ENCODE data around the gene AKT2.
A peak's percentile ranks its signal among the peaks of the same experiment; 100 is the strongest.

The AKT2 gene

GRCh38 chr19:40285353-40286234 is 449 bp upstream of the AKT2 start:
- H3K27ac ChIP-seq (ENCODE audit: insufficient read depth in 1 of 2, low read depth in 1 of 2, low read length in 2 of 2, poor library complexity in 1 of 2, severe bottlenecking in 2 of 2) = peak overlapping the region; percentile 74 to 92
- peaks cover 0 to 13% (median 5%) of the 10 kb centered on the region in 4 experiments for H3K36me3 ChIP-seq (ENCODE audit: control insufficient read depth in 4 of 4, insufficient read depth in 4 of 4, low read length in 3 of 4)
- POLR2A ChIA-PET = interaction anchor here (0.6 kb wide), 2 partner anchors 39 to 493 kb away, joined by 3 read pairs; no protein-coding TSS in a partner anchor
- WGBS (ENCODE audit: insufficient coverage) = 6% methylated on average over 32 of the region's 42 CpGs
- CTCF ChIA-PET = interaction anchor here (1.0 to 1.5 kb wide), 2 partner anchors 19 to 117 kb away, joined by 4 read pairs; no protein-coding TSS in a partner anchor
- DNase-seq = peak; percentile 100
- H3K4me1 ChIP-seq (ENCODE audit: control extremely low read depth in 1 of 4, control insufficient read depth in 4 of 4, insufficient read depth in 4 of 4, low read length in 3 of 4) = peaks cover 5 to 41% (median 34%) of the 10 kb centered on the region in 4 experiments
- peak overlapping the region in 6 of 7 experiments; percentile 29 to 94 (median 79) for H3K4me3 ChIP-seq (ENCODE audit: control insufficient read depth in 1 of 7, extremely low read depth in 1 of 7, insufficient read depth in 4 of 7, low read depth in 2 of 7, low read length in 6 of 7)
- no peaks in the 10 kb centered on the region for H3K27me3 ChIP-seq (replicated peaks in 2 of 5; ENCODE audit: control insufficient read depth in 4 of 5, insufficient read depth in 5 of 5, low read length in 4 of 5)
- H3K9me3 ChIP-seq (ENCODE audit: control extremely low read depth in 1 of 5, control insufficient read depth in 4 of 5, insufficient read depth in 2 of 5, low read depth in 1 of 5, low read length in 4 of 5) = no peaks in the 10 kb centered on the region

- Histone ChIP-seq H3K27ac (ENCODE audit: insufficient read depth in 1 of 2, low read depth in 1 of 2, low read length in 2 of 2, poor library complexity in 1 of 2, severe bottlenecking in 2 of 2) (peak overlapping the region; percentile 85 to 92), H3K4me1 (ENCODE audit: control extremely low read depth in 1 of 4, control insufficient read depth in 4 of 4, insufficient read depth in 4 of 4, low read length in 3 of 4) (peaks cover 5 to 55% (median 49%) of the 10 kb centered on the region in 4 experiments), H3K4me3 (ENCODE audit: control insufficient read depth in 1 of 7, extremely low read depth in 1 of 7, insufficient read depth in 4 of 7, low read depth in 2 of 7, low read length in 6 of 7) (peak overlapping the region; percentile 65 to 97 (median 84)), H3K9me3 (ENCODE audit: control extremely low read depth in 1 of 5, control insufficient read depth in 4 of 5, insufficient read depth in 2 of 5, low read depth in 1 of 5, low read length in 4 of 5) (no peaks in the 10 kb centered on the region), H3K27me3 (replicated peaks in 2 of 5; ENCODE audit: control insufficient read depth in 4 of 5, insufficient read depth in 5 of 5, low read length in 4 of 5) (no peaks in the 10 kb centered on the region), H3K36me3 (ENCODE audit: control insufficient read depth in 4 of 4, insufficient read depth in 4 of 4, low read length in 3 of 4) (peaks cover 0 to 15% (median 5%) of the 10 kb centered on the region in 4 experiments)
- WGBS (ENCODE audit: insufficient coverage) = no CpG with 5 or more reads among the region's 4 CpGs
- ChIA-PET POLR2A (no interaction called here), CTCF (interaction anchor here (1.8 kb wide), 1 partner anchor 9 kb away, joined by 4 read pairs; no protein-coding TSS in a partner anchor)
- DNase-seq = no peak
Observed at GRCh38 chr19:40284251-40284500, 969 bp downstream of the AKT2 start.

GRCh38 chr19:40283414-40284250 is 1.5 kb downstream of the AKT2 start:
- no peak for DNase-seq
- Histone ChIP-seq H3K4me3 (ENCODE audit: control insufficient read depth in 1 of 7, extremely low read depth in 1 of 7, insufficient read depth in 4 of 7, low read depth in 2 of 7, low read length in 6 of 7) (peak overlapping the region; percentile 65 to 97 (median 84)), H3K4me1 (ENCODE audit: control extremely low read depth in 1 of 4, control insufficient read depth in 4 of 4, insufficient read depth in 4 of 4, low read length in 3 of 4) (peaks cover 5 to 60% (median 54%) of the 10 kb centered on the region in 4 experiments), H3K27me3 (replicated peaks in 2 of 5; ENCODE audit: control insufficient read depth in 4 of 5, insufficient read depth in 5 of 5, low read length in 4 of 5) (no peaks in the 10 kb centered on the region), H3K27ac (ENCODE audit: insufficient read depth in 1 of 2, low read depth in 1 of 2, low read length in 2 of 2, poor library complexity in 1 of 2, severe bottlenecking in 2 of 2) (peak overlapping the region; percentile 85 to 92), H3K9me3 (ENCODE audit: control extremely low read depth in 1 of 5, control insufficient read depth in 4 of 5, insufficient read depth in 2 of 5, low read depth in 1 of 5, low read length in 4 of 5) (no peaks in the 10 kb centered on the region), H3K36me3 (ENCODE audit: control insufficient read depth in 4 of 4, insufficient read depth in 4 of 4, low read length in 3 of 4) (peaks cover 0 to 15% (median 5%) of the 10 kb centered on the region in 4 experiments)
- WGBS (ENCODE audit: insufficient coverage) = 62% methylated on average over 8 of the region's 12 CpGs
- CTCF ChIA-PET = interaction anchor here (1.8 kb wide), 1 partner anchor 9 kb away, joined by 4 read pairs; no protein-coding TSS in a partner anchor
- POLR2A ChIA-PET = no interaction called here

GRCh38 chr19:40282920-40283319 is 2.2 kb downstream of the AKT2 start:
- 87% methylated on average over 4 of the region's 4 CpGs for WGBS (ENCODE audit: insufficient coverage)
- Histone ChIP-seq H3K27me3 (replicated peaks in 2 of 5; ENCODE audit: control insufficient read depth in 4 of 5, insufficient read depth in 5 of 5, low read length in 4 of 5) (no peaks in the 10 kb centered on the region), H3K9me3 (ENCODE audit: control extremely low read depth in 1 of 5, control insufficient read depth in 4 of 5, insufficient read depth in 2 of 5, low read depth in 1 of 5, low read length in 4 of 5) (no peaks in the 10 kb centered on the region), H3K4me1 (ENCODE audit: control extremely low read depth in 1 of 4, control insufficient read depth in 4 of 4, insufficient read depth in 4 of 4, low read length in 3 of 4) (peaks cover 5 to 64% (median 60%) of the 10 kb centered on the region in 4 experiments), H3K27ac (ENCODE audit: insufficient read depth in 1 of 2, low read depth in 1 of 2, low read length in 2 of 2, poor library complexity in 1 of 2, severe bottlenecking in 2 of 2) (peak overlapping the region in 1 of 2 experiments; percentile 92), H3K36me3 (ENCODE audit: control insufficient read depth in 4 of 4, insufficient read depth in 4 of 4, low read length in 3 of 4) (peaks cover 0 to 15% (median 5%) of the 10 kb centered on the region in 4 experiments), H3K4me3 (ENCODE audit: control insufficient read depth in 1 of 7, extremely low read depth in 1 of 7, insufficient read depth in 4 of 7, low read depth in 2 of 7, low read length in 6 of 7) (no peak overlapping the region)
- CTCF ChIA-PET = interaction anchor here (1.8 kb wide), 1 partner anchor 8 kb away, joined by 4 read pairs; no protein-coding TSS in a partner anchor
- POLR2A ChIA-PET = no interaction called here
- no peak for DNase-seq

- no peaks in the 10 kb centered on the region for H3K27me3 ChIP-seq (replicated peaks in 2 of 5; ENCODE audit: control insufficient read depth in 4 of 5, insufficient read depth in 5 of 5, low read length in 4 of 5)
- no peak for DNase-seq
- ChIA-PET CTCF (interaction anchor here (1.3 kb wide), 1 partner anchor 18 kb away, joined by 4 read pairs; no protein-coding TSS in a partner anchor), POLR2A (no interaction called here)
- no peak overlapping the region for H3K27ac ChIP-seq (ENCODE audit: insufficient read depth in 1 of 2, low read depth in 1 of 2, low read length in 2 of 2, poor library complexity in 1 of 2, severe bottlenecking in 2 of 2)
- peaks cover 5 to 66% (median 62%) of the 10 kb centered on the region in 4 experiments for H3K4me1 ChIP-seq (ENCODE audit: control extremely low read depth in 1 of 4, control insufficient read depth in 4 of 4, insufficient read depth in 4 of 4, low read length in 3 of 4)
- H3K9me3 ChIP-seq (ENCODE audit: control extremely low read depth in 1 of 5, control insufficient read depth in 4 of 5, insufficient read depth in 2 of 5, low read depth in 1 of 5, low read length in 4 of 5) = no peaks in the 10 kb centered on the region
- 88% methylated on average over 5 of the region's 6 CpGs for WGBS (ENCODE audit: insufficient coverage)
- no peak overlapping the region for H3K4me3 ChIP-seq (ENCODE audit: control insufficient read depth in 1 of 7, extremely low read depth in 1 of 7, insufficient read depth in 4 of 7, low read depth in 2 of 7, low read length in 6 of 7)
- peaks cover 0 to 18% (median 5%) of the 10 kb centered on the region in 4 experiments for H3K36me3 ChIP-seq (ENCODE audit: control insufficient read depth in 4 of 4, insufficient read depth in 4 of 4, low read length in 3 of 4)
Observed at GRCh38 chr19:40282209-40282580, 3.0 kb downstream of the AKT2 start.

GRCh38 chr19:40281381-40282208 is 3.5 kb downstream of the AKT2 start:
- ChIA-PET POLR2A (no interaction called here), CTCF (interaction anchor here (1.1 to 1.3 kb wide), 2 partner anchors 17 to 28 kb away, joined by 4 to 5 read pairs; no protein-coding TSS in a partner anchor)
- 94% methylated on average over 8 of the region's 14 CpGs for WGBS (ENCODE audit: insufficient coverage)
- Histone ChIP-seq H3K4me3 (ENCODE audit: control insufficient read depth in 1 of 7, extremely low read depth in 1 of 7, insufficient read depth in 4 of 7, low read depth in 2 of 7, low read length in 6 of 7) (no peak overlapping the region), H3K9me3 (ENCODE audit: control extremely low read depth in 1 of 5, control insufficient read depth in 4 of 5, insufficient read depth in 2 of 5, low read depth in 1 of 5, low read length in 4 of 5) (no peaks in the 10 kb centered on the region), H3K27ac (ENCODE audit: insufficient read depth in 1 of 2, low read depth in 1 of 2, low read length in 2 of 2, poor library complexity in 1 of 2, severe bottlenecking in 2 of 2) (peak overlapping the region in 1 of 2 experiments; percentile 23), H3K36me3 (ENCODE audit: control insufficient read depth in 4 of 4, insufficient read depth in 4 of 4, low read length in 3 of 4) (peaks cover 0 to 18% (median 5%) of the 10 kb centered on the region in 4 experiments), H3K27me3 (replicated peaks in 2 of 5; ENCODE audit: control insufficient read depth in 4 of 5, insufficient read depth in 5 of 5, low read length in 4 of 5) (no peaks in the 10 kb centered on the region), H3K4me1 (ENCODE audit: control extremely low read depth in 1 of 4, control insufficient read depth in 4 of 4, insufficient read depth in 4 of 4, low read length in 3 of 4) (peaks cover 2 to 62% (median 58%) of the 10 kb centered on the region in 4 experiments)
- no peak for DNase-seq
